ENCODE results near the gene FHOD3.

FHOD3 gene

DNA sequence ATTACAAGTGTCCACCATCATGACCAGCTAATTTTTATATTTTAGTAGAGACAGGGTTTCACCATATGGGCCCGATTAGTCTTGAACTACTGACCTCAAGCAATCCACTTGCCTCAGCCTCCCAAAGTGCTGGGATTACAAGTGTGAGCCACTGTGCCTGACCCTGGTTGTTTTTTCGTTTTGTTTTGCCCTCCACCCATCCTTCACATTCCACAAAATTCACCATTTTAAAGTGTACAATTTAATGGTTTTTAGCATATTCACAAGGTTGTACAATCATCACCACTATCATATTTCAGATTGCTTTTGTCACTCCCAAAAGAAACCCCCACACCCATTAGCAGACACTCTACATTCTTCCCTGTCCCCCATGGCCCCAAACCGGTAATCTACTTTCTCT, 316.3 kb downstream of the FHOD3 start (continued):
- TF ChIP-seq, protein P1, sequence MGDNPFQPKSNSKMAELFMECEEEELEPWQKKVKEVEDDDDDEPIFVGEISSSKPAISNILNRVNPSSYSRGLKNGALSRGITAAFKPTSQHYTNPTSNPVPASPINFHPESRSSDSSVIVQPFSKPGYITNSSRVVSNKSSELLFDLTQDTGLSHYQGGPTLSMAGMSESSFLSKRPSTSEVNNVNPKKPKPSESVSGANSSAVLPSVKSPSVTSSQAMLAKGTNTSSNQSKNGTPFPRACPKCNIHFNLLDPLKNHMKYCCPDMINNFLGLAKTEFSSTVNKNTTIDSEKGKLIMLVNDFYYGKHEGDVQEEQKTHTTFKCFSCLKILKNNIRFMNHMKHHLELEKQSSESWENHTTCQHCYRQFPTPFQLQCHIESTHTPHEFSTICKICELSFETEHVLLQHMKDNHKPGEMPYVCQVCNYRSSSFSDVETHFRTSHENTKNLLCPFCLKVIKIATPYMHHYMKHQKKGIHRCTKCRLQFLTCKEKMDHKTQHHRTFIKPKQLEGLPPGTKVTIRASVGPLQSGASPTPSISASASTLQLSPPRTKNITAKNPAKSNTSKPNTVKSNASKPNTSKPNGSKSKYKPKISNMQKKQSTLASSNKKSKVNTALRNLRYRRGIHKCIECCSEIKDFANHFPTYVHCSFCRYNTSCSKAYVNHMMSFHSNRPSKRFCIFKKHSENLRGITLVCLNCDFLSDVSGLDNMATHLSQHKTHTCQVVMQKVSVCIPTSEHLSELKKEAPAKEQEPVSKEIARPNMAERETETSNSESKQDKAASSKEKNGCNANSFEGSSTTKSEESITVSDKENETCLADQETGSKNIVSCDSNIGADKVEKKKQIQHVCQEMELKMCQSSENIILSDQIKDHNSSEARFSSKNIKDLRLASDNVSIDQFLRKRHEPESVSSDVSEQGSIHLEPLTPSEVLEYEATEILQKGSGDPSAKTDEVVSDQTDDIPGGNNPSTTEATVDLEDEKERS (tag by site-specific recombination; IDR thresholded peaks at IDR 0.05) = no peak
- TF ChIP-seq ZNF274 (IDR thresholded peaks at IDR 0.05; ENCODE audit: low read length) (no peak), ZNF274 (tag by site-specific recombination; IDR thresholded peaks at IDR 0.05; ENCODE audit: borderline replicate concordance) (no peak), YY2 (tag by site-specific recombination; IDR thresholded peaks at IDR 0.05) (no peak), ZNF521 (tag by site-specific recombination; IDR thresholded peaks at IDR 0.05) (no peak)
- TF ChIP-seq, protein P2, sequence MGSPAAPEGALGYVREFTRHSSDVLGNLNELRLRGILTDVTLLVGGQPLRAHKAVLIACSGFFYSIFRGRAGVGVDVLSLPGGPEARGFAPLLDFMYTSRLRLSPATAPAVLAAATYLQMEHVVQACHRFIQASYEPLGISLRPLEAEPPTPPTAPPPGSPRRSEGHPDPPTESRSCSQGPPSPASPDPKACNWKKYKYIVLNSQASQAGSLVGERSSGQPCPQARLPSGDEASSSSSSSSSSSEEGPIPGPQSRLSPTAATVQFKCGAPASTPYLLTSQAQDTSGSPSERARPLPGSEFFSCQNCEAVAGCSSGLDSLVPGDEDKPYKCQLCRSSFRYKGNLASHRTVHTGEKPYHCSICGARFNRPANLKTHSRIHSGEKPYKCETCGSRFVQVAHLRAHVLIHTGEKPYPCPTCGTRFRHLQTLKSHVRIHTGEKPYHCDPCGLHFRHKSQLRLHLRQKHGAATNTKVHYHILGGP (tag by site-specific recombination; IDR thresholded peaks at IDR 0.05) = no peak

DNA sequence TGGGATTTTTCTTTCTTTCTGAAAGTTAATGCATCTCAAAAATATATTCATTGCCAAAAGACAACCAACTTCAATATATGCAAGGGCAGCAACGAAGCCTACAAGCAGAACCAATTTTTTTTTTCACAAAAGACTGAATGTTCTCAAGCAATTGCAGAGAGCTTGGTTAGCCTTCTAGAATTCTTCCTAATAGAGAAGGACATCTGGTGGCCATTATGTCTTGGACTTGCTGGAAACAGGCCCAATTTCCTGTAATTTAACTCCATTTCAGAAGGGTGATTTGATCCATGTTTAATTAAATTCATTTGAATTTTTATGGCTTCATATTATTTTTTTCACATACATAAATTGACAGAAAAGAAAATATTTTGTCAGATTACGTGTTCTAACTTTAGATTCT, 323.3 kb downstream of the FHOD3 start:
- ChIA-PET CTCF (interaction anchor here (0.6 kb wide), 1 partner anchor 493 kb away, joined by 3 read pairs; no protein-coding TSS in a partner anchor), POLR2A (no interaction called here)
- no peaks in the 10 kb centered on the region for H3K9me3 ChIP-seq (ENCODE audit: control insufficient read depth, insufficient read depth, low read depth, low read length)
- no peaks in the 10 kb centered on the region for H3K4me1 ChIP-seq (ENCODE audit: control insufficient read depth, insufficient read depth, low read length)
- H3K27ac ChIP-seq (ENCODE audit: extremely low read depth, low read depth, low read length) = no peak overlapping the region
- H3K36me3 ChIP-seq (ENCODE audit: control insufficient read depth in 2 of 2, insufficient read depth in 1 of 2, low read length in 2 of 2) = no peaks in the 10 kb centered on the region
- H3K4me3 ChIP-seq (ENCODE audit: low read depth, low read length) = no peak overlapping the region
- TF ChIP-seq ZNF423 (tag by site-specific recombination; IDR thresholded peaks at IDR 0.05) (no peak), ZNF530 (tag by site-specific recombination; IDR thresholded peaks at IDR 0.05; ENCODE audit: low read depth) (no peak), ZBTB20 (tag by site-specific recombination; IDR thresholded peaks at IDR 0.05) (no peak)

DNA sequence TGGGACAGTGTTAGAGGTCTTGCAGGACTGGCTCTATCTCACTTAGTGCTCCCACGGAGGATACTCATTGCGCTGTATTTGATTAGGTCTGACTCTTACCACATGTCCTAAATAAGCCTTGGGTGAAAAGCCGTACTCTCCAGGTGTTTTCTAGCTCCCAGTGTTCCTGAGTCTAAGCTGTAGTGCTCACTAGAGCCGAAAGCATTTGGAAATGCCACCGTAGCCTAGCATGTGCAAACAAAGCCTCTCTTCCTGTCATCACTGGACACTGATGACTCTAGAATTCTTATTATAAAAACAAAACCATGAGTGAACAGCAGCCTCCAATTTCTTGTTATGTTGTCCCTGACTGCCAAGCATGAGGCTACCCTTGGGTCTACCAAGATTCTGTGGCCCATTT, 325.1 kb downstream of the FHOD3 start:
- Histone ChIP-seq H3K36me3 (ENCODE audit: control insufficient read depth in 2 of 2, insufficient read depth in 1 of 2, low read length in 2 of 2) (peaks cover 0 to 1% of the 10 kb centered on the region in 2 experiments; a peak in 1 of 3 replicates), H3K9me3 (ENCODE audit: control insufficient read depth, insufficient read depth, low read depth, low read length) (no peaks in the 10 kb centered on the region), H3K4me1 (ENCODE audit: control insufficient read depth, insufficient read depth, low read length) (no peaks in the 10 kb centered on the region), H3K27ac (ENCODE audit: extremely low read depth, low read depth, low read length) (no peak overlapping the region), H3K4me3 (ENCODE audit: low read depth, low read length) (no peak overlapping the region)
- TF ChIP-seq, protein P3, sequence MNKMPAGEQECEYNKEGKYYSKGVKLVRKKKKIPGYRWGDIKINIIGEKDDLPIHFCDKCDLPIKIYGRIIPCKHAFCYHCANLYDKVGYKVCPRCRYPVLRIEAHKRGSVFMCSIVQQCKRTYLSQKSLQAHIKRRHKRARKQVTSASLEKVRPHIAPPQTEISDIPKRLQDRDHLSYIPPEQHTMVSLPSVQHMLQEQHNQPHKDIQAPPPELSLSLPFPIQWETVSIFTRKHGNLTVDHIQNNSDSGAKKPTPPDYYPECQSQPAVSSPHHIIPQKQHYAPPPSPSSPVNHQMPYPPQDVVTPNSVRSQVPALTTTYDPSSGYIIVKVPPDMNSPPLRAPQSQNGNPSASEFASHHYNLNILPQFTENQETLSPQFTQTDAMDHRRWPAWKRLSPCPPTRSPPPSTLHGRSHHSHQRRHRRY (tag by site-specific recombination; IDR thresholded peaks at IDR 0.05) = no peak
- TF ChIP-seq, protein P4, sequence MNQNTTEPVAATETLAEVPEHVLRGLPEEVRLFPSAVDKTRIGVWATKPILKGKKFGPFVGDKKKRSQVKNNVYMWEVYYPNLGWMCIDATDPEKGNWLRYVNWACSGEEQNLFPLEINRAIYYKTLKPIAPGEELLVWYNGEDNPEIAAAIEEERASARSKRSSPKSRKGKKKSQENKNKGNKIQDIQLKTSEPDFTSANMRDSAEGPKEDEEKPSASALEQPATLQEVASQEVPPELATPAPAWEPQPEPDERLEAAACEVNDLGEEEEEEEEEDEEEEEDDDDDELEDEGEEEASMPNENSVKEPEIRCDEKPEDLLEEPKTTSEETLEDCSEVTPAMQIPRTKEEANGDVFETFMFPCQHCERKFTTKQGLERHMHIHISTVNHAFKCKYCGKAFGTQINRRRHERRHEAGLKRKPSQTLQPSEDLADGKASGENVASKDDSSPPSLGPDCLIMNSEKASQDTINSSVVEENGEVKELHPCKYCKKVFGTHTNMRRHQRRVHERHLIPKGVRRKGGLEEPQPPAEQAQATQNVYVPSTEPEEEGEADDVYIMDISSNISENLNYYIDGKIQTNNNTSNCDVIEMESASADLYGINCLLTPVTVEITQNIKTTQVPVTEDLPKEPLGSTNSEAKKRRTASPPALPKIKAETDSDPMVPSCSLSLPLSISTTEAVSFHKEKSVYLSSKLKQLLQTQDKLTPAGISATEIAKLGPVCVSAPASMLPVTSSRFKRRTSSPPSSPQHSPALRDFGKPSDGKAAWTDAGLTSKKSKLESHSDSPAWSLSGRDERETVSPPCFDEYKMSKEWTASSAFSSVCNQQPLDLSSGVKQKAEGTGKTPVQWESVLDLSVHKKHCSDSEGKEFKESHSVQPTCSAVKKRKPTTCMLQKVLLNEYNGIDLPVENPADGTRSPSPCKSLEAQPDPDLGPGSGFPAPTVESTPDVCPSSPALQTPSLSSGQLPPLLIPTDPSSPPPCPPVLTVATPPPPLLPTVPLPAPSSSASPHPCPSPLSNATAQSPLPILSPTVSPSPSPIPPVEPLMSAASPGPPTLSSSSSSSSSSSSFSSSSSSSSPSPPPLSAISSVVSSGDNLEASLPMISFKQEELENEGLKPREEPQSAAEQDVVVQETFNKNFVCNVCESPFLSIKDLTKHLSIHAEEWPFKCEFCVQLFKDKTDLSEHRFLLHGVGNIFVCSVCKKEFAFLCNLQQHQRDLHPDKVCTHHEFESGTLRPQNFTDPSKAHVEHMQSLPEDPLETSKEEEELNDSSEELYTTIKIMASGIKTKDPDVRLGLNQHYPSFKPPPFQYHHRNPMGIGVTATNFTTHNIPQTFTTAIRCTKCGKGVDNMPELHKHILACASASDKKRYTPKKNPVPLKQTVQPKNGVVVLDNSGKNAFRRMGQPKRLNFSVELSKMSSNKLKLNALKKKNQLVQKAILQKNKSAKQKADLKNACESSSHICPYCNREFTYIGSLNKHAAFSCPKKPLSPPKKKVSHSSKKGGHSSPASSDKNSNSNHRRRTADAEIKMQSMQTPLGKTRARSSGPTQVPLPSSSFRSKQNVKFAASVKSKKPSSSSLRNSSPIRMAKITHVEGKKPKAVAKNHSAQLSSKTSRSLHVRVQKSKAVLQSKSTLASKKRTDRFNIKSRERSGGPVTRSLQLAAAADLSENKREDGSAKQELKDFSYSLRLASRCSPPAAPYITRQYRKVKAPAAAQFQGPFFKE (tag by site-specific recombination; IDR thresholded peaks at IDR 0.05; ENCODE audit: borderline replicate concordance) = no peak
- TF ChIP-seq ZNF677 (tag by site-specific recombination; IDR thresholded peaks at IDR 0.05) = no peak
- no peak for TF ChIP-seq ZNF19 (tag by site-specific recombination; IDR thresholded peaks at IDR 0.05; ENCODE audit: low read depth)
- no peak for TF ChIP-seq ZNF777 (tag by site-specific recombination; IDR thresholded peaks at IDR 0.05; ENCODE audit: borderline replicate concordance)
- TF ChIP-seq, protein P5, sequence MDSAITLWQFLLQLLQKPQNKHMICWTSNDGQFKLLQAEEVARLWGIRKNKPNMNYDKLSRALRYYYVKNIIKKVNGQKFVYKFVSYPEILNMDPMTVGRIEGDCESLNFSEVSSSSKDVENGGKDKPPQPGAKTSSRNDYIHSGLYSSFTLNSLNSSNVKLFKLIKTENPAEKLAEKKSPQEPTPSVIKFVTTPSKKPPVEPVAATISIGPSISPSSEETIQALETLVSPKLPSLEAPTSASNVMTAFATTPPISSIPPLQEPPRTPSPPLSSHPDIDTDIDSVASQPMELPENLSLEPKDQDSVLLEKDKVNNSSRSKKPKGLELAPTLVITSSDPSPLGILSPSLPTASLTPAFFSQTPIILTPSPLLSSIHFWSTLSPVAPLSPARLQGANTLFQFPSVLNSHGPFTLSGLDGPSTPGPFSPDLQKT (IDR thresholded peaks at IDR 0.05; ENCODE audit: borderline replicate concordance, low read depth, low read length) = no peak
- no peak for TF ChIP-seq ZNF629 (tag by site-specific recombination; IDR thresholded peaks at IDR 0.05)
- no peak for TF ChIP-seq ZNF23 (tag by site-specific recombination; IDR thresholded peaks at IDR 0.05; ENCODE audit: borderline replicate concordance)
- TF ChIP-seq, protein P6, sequence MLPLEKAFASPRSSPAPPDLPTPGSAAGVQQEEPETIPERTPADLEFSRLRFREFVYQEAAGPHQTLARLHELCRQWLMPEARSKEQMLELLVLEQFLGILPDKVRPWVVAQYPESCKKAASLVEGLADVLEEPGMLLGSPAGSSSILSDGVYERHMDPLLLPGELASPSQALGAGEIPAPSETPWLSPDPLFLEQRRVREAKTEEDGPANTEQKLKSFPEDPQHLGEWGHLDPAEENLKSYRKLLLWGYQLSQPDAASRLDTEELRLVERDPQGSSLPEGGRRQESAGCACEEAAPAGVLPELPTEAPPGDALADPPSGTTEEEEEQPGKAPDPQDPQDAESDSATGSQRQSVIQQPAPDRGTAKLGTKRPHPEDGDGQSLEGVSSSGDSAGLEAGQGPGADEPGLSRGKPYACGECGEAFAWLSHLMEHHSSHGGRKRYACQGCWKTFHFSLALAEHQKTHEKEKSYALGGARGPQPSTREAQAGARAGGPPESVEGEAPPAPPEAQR (tag by site-specific recombination; IDR thresholded peaks at IDR 0.05) = no peak
- ChIA-PET POLR2A (no interaction called here), CTCF (no interaction called here)
